Psoas muscle (tissue), 8 donors: ENCODE measurements around the gene TES. TPM values are rescaled to one million over a fixed set of nuclear protein-coding genes. Genes with fewer than 3 reads are reported as not detected.
A peak's percentile ranks its signal among the peaks of the same experiment; 100 is the strongest.

Experiments
- ATAC-seq, 4 donors: fragments of 200-7000 bp; cut with Tn5 transposase; one replicate each; pipeline ENCODE4 v1.9.1; 2020; ENCODE audit warnings: moderate library complexity in 3 of 4, mild to moderate bottlenecking in 2 of 4
- DNase-seq, 2 donors: peaks; one replicate each; pipeline ENCODE4 v3.0.0-alpha.2; 2020
- H3K27ac ChIP-seq: fragments of 200-600 bp; one replicate; pipeline ENCODE4 v1.8.0; 2022
- H3K27me3 ChIP-seq, 3 donors: fragments of 200-600 bp in 1 of 3; one replicate each; pipeline versions ENCODE4 v1.6.1 to v1.8.0; 2013 to 2022; ENCODE audit warnings: low read length in 2 of 3, mild to moderate bottlenecking in 2 of 3, moderate library complexity in 1 of 3; ENCODE audit not compliant: insufficient read depth in 3 of 3
- H3K36me3 ChIP-seq, 2 donors: fragments of 200-600 bp in 1 of 2; one replicate each; pipeline versions ENCODE4 v1.6.1 to v1.8.0; 2013 to 2022; ENCODE audit warnings: low read depth in 1 of 2, mild to moderate bottlenecking in 1 of 2, moderate library complexity in 1 of 2; ENCODE audit not compliant: insufficient read depth in 1 of 2
- H3K4me1 ChIP-seq: fragments of 200-600 bp; one replicate; pipeline ENCODE4 v1.8.0; 2022
- H3K4me3 ChIP-seq: fragments of 200-600 bp; one replicate; pipeline ENCODE4 v1.8.0; 2022; ENCODE audit warnings: mild to moderate bottlenecking
- H3K9me3 ChIP-seq: fragments of 200-600 bp; one replicate; pipeline ENCODE4 v1.8.0; 2022
- CTCF ChIP-seq: fragments of 200-600 bp; IDR thresholded peaks from one replicate; pipeline ENCODE4 v1.8.0; 2022; ENCODE audit warnings: antibody characterized with exemption
- WGBS, 3 donors: extraction: QIAGEN DNeasy Blood & Tissue Kit; methylation state at CpG; one replicate each; pipeline versions ENCODE4 v1.1.6 to v1.1.7; 2013; 5-methylcytosine and 5-hydroxymethylcytosine counted together
- intact Hi-C, 2 donors: fragments of 100-400 bp; cut with DNase I; formaldehyde crosslinking; loops; one replicate each; pipeline versions ENCODE4 v1.11.0 to v1.14.2; 2022
- polyA plus RNA-seq, 3 donors: library from polyadenylated mRNA; stranded (reverse); fragments of 200-250 nt; gene quantifications; one replicate each; pipeline ENCODE4 v1.2.3, GENCODE V29; 2013
- total RNA-seq, 4 donors: library from RNA; stranded (reverse); fragmentation: NEBNext Ultra II Directional in 2 of 4; extraction: Animal tissue kit (Norgen Biotek cat#: 25700) in 2 of 4; gene quantifications; one replicate each; pipeline versions ENCODE4 v1.2.1 to v1.2.4, GENCODE V29; 2021 to 2023
- donor health status: healthy with polysubstance abuse.
- donor health status: DM: no; HTN: no; CAD: no; lungs with moderate emphysema.
- donor health status: Bipolar disorder and iron deficiency.
- donor health status: healthy.
- donor health status: DM: yes; HTN: yes; CAD: no.
- donor health status: DM: no; HTN: no; CAD: no.
- donor health status: DM: no; HTN: no; CAD: no.
- donor health status: DM: yes; HTN: yes; CAD: no.

TES gene
- total and polyA plus RNA-seq, 7 donors, result 2.9 to 8.1 (median 5.8) TPM

- peaks cover 12% of the 10 kb centered on the region for H3K4me1 ChIP-seq
- H3K36me3 ChIP-seq, result no peaks in the 10 kb centered on the region
- ATAC-seq (no peak), DNase-seq (no peak)
- intact Hi-C loops, result no loop called here
- H3K4me3 ChIP-seq, result no peak overlapping the region
- no peaks in the 10 kb centered on the region for H3K9me3 ChIP-seq
- H3K27ac ChIP-seq, result no peak overlapping the region
- TF ChIP-seq CTCF, result no peak
- no peaks in the 10 kb centered on the region for H3K27me3 ChIP-seq
Measured at GRCh38 chr7:116235380-116235779, 25.0 kb downstream of the TES start.

GRCh38 chr7:116236020-116236630, 25.8 kb downstream of the TES start:
- DNase-seq (no peak), ATAC-seq (peak in 2 of 4 donors; percentile 51 to 56)
- peak; percentile 67 for TF ChIP-seq CTCF
- 22 to 30% (median 26%) methylated on average over 2 of the region's 2 CpGs for WGBS, 3 donors
- H3K4me1 ChIP-seq, result peaks cover 6% of the 10 kb centered on the region
- no peaks in the 10 kb centered on the region for H3K27me3 ChIP-seq
- no peaks in the 10 kb centered on the region for H3K9me3 ChIP-seq
- H3K27ac ChIP-seq, result no peak overlapping the region
- no peaks in the 10 kb centered on the region for H3K36me3 ChIP-seq
- no peak overlapping the region for H3K4me3 ChIP-seq
- intact Hi-C loops, result loop anchor here (2.0 kb wide), 2 partner anchors 57 to 63 kb away; no protein-coding TSS in a partner anchor

GRCh38 chr7:116239020-116239419, 28.7 kb downstream of the TES start:
- no peaks in the 10 kb centered on the region for H3K36me3 ChIP-seq
- H3K4me3 ChIP-seq, result no peak overlapping the region
- ATAC-seq (no peak), DNase-seq (no peak)
- intact Hi-C loops, result no loop called here
- no peak overlapping the region for H3K27ac ChIP-seq
- H3K9me3 ChIP-seq, result no peaks in the 10 kb centered on the region
- 70 to 77% (median 74%) methylated on average over 3 of the region's 3 CpGs for WGBS, 3 donors
- no peaks in the 10 kb centered on the region for H3K4me1 ChIP-seq
- no peaks in the 10 kb centered on the region for H3K27me3 ChIP-seq
- no peak for TF ChIP-seq CTCF

- Histone ChIP-seq H3K4me1 (no peaks in the 10 kb centered on the region), H3K4me3 (no peak overlapping the region), H3K27ac (no peak overlapping the region), H3K27me3 (no peaks in the 10 kb centered on the region), H3K9me3 (no peaks in the 10 kb centered on the region), H3K36me3 (no peaks in the 10 kb centered on the region)
- intact Hi-C loops, result no loop called here
- WGBS, 3 donors, result 82 to 87% (median 84%) methylated on average over 2 of the region's 2 CpGs
- ATAC-seq, result no peak
- no peak for TF ChIP-seq CTCF
- no peak for DNase-seq
Measured at GRCh38 chr7:116239434-116239833, 29.1 kb downstream of the TES start.
